Measurements from ENCODE around the gene PSMF1.

Gene PSMF1

GRCh38 chr20:1197801-1198200, 79.4 kb downstream of the PSMF1 start:
- Mint-ChIP-seq H3K4me3 (no peak overlapping the region), H3K9me3 (no peaks in the 10 kb centered on the region), H3K27me3 (ENCODE audit: low read depth) (peaks cover 7% of the 10 kb centered on the region), H3K4me1 (ENCODE audit: low read depth) (peaks cover 4% of the 10 kb centered on the region), H3K36me3 (ENCODE audit: low read depth) (no peaks in the 10 kb centered on the region), H3K27ac (no peak overlapping the region)
- no peak for DNase-seq (ENCODE audit: low spot score)

GRCh38 chr20:1198751-1199150, 80.3 kb downstream of the PSMF1 start:
- Mint-ChIP-seq H3K27me3 (ENCODE audit: low read depth) (peaks cover 6% of the 10 kb centered on the region), H3K36me3 (ENCODE audit: low read depth) (no peaks in the 10 kb centered on the region), H3K4me1 (ENCODE audit: low read depth) (peaks cover 4% of the 10 kb centered on the region), H3K9me3 (no peaks in the 10 kb centered on the region), H3K4me3 (no peak overlapping the region), H3K27ac (no peak overlapping the region)
- no peak for DNase-seq (ENCODE audit: low spot score)

GRCh38 chr20:1199212-1199873, 80.9 kb downstream of the PSMF1 start:
- H3K27me3 Mint-ChIP-seq (ENCODE audit: low read depth): peaks cover 8% of the 10 kb centered on the region
- H3K9me3 Mint-ChIP-seq: no peaks in the 10 kb centered on the region
- H3K27ac Mint-ChIP-seq: no peak overlapping the region
- peaks cover 4% of the 10 kb centered on the region for H3K4me1 Mint-ChIP-seq (ENCODE audit: low read depth)
- H3K36me3 Mint-ChIP-seq (ENCODE audit: low read depth): no peaks in the 10 kb centered on the region
- no peak overlapping the region for H3K4me3 Mint-ChIP-seq
- DNase-seq (ENCODE audit: low spot score): no peak

- peaks cover 8% of the 10 kb centered on the region for H3K27me3 Mint-ChIP-seq (ENCODE audit: low read depth)
- H3K9me3 Mint-ChIP-seq: no peaks in the 10 kb centered on the region
- H3K27ac Mint-ChIP-seq: no peak overlapping the region
- DNase-seq (ENCODE audit: low spot score): no peak
- no peak overlapping the region for H3K4me3 Mint-ChIP-seq
- H3K4me1 Mint-ChIP-seq (ENCODE audit: low read depth): peaks cover 4% of the 10 kb centered on the region
- H3K36me3 Mint-ChIP-seq (ENCODE audit: low read depth): no peaks in the 10 kb centered on the region
Observed at GRCh38 chr20:1199964-1200363, 81.6 kb downstream of the PSMF1 start.

GRCh38 chr20:1202762-1203504, 84.5 kb downstream of the PSMF1 start, which contains the start of gene C20orf202:
Gene C20orf202 (plus strand): TSS chr20:1203454. CDS start chr20:1203586, 132 bp downstream.
- peaks cover 10% of the 10 kb centered on the region for H3K27me3 Mint-ChIP-seq (ENCODE audit: low read depth)
- H3K4me3 Mint-ChIP-seq: no peak within 1 kb of the TSS
- H3K9me3 Mint-ChIP-seq: no peaks in the 10 kb centered on the region
- no peaks in the 10 kb centered on the region for H3K36me3 Mint-ChIP-seq (ENCODE audit: low read depth)
- peaks cover 4% of the 10 kb centered on the region for H3K4me1 Mint-ChIP-seq (ENCODE audit: low read depth)
- no peak for DNase-seq (ENCODE audit: low spot score)
- no peak within 1 kb of the TSS for H3K27ac Mint-ChIP-seq

- Mint-ChIP-seq H3K4me3 (no peak overlapping the region), H3K4me1 (ENCODE audit: low read depth) (peaks cover 4% of the 10 kb centered on the region), H3K27me3 (ENCODE audit: low read depth) (peaks cover 16% of the 10 kb centered on the region), H3K9me3 (no peaks in the 10 kb centered on the region), H3K27ac (no peak overlapping the region), H3K36me3 (ENCODE audit: low read depth) (no peaks in the 10 kb centered on the region)
- no peak for DNase-seq (ENCODE audit: low spot score)
Observed at GRCh38 chr20:1203630-1204029, 85.2 kb downstream of the PSMF1 start.

- H3K27ac Mint-ChIP-seq: no peak overlapping the region
- peaks cover 19% of the 10 kb centered on the region for H3K27me3 Mint-ChIP-seq (ENCODE audit: low read depth)
- H3K9me3 Mint-ChIP-seq: no peaks in the 10 kb centered on the region
- H3K4me1 Mint-ChIP-seq (ENCODE audit: low read depth): peaks cover 4% of the 10 kb centered on the region
- H3K36me3 Mint-ChIP-seq (ENCODE audit: low read depth): no peaks in the 10 kb centered on the region
- DNase-seq (ENCODE audit: low spot score): no peak
- H3K4me3 Mint-ChIP-seq: no peak overlapping the region
Observed at GRCh38 chr20:1204113-1204512, 85.7 kb downstream of the PSMF1 start.

GRCh38 chr20:1204576-1204975, 86.2 kb downstream of the PSMF1 start:
- no peak overlapping the region for H3K27ac Mint-ChIP-seq
- no peak overlapping the region for H3K4me3 Mint-ChIP-seq
- DNase-seq (ENCODE audit: low spot score): no peak
- no peaks in the 10 kb centered on the region for H3K9me3 Mint-ChIP-seq
- H3K4me1 Mint-ChIP-seq (ENCODE audit: low read depth): peaks cover 4% of the 10 kb centered on the region
- H3K27me3 Mint-ChIP-seq (ENCODE audit: low read depth): peaks cover 21% of the 10 kb centered on the region
- no peaks in the 10 kb centered on the region for H3K36me3 Mint-ChIP-seq (ENCODE audit: low read depth)

- Mint-ChIP-seq H3K27me3 (ENCODE audit: low read depth) (peaks cover 25% of the 10 kb centered on the region), H3K9me3 (no peaks in the 10 kb centered on the region), H3K36me3 (ENCODE audit: low read depth) (no peaks in the 10 kb centered on the region), H3K4me1 (ENCODE audit: low read depth) (no peaks in the 10 kb centered on the region), H3K4me3 (no peak overlapping the region), H3K27ac (no peak overlapping the region)
- DNase-seq (ENCODE audit: low spot score): no peak
Observed at GRCh38 chr20:1205802-1206201, 87.4 kb downstream of the PSMF1 start.

GRCh38 chr20:1206366-1207148, 88.2 kb downstream of the PSMF1 start:
- Mint-ChIP-seq H3K4me3 (no peak overlapping the region), H3K36me3 (ENCODE audit: low read depth) (no peaks in the 10 kb centered on the region), H3K27ac (no peak overlapping the region), H3K4me1 (ENCODE audit: low read depth) (no peaks in the 10 kb centered on the region), H3K9me3 (no peaks in the 10 kb centered on the region), H3K27me3 (ENCODE audit: low read depth) (peaks cover 25% of the 10 kb centered on the region)
- no peak for DNase-seq (ENCODE audit: low spot score)

- Mint-ChIP-seq H3K4me1 (ENCODE audit: low read depth) (no peaks in the 10 kb centered on the region), H3K9me3 (no peaks in the 10 kb centered on the region), H3K27me3 (ENCODE audit: low read depth) (peaks cover 25% of the 10 kb centered on the region), H3K4me3 (no peak overlapping the region), H3K36me3 (ENCODE audit: low read depth) (no peaks in the 10 kb centered on the region), H3K27ac (no peak overlapping the region)
- no peak for DNase-seq (ENCODE audit: low spot score)
Observed at GRCh38 chr20:1207293-1207878, 89.0 kb downstream of the PSMF1 start.

GRCh38 chr20:1209447-1210387, 91.3 kb downstream of the PSMF1 start:
- Mint-ChIP-seq H3K9me3 (no peaks in the 10 kb centered on the region), H3K36me3 (ENCODE audit: low read depth) (no peaks in the 10 kb centered on the region), H3K4me1 (ENCODE audit: low read depth) (peaks cover 10% of the 10 kb centered on the region), H3K27ac (no peak overlapping the region), H3K4me3 (no peak overlapping the region), H3K27me3 (ENCODE audit: low read depth) (peaks cover 20% of the 10 kb centered on the region)
- DNase-seq (ENCODE audit: low spot score): no peak

- H3K27ac Mint-ChIP-seq: no peak overlapping the region
- H3K4me3 Mint-ChIP-seq: no peak overlapping the region
- no peaks in the 10 kb centered on the region for H3K36me3 Mint-ChIP-seq (ENCODE audit: low read depth)
- H3K27me3 Mint-ChIP-seq (ENCODE audit: low read depth): peaks cover 20% of the 10 kb centered on the region
- DNase-seq (ENCODE audit: low spot score): no peak
- H3K9me3 Mint-ChIP-seq: no peaks in the 10 kb centered on the region
- H3K4me1 Mint-ChIP-seq (ENCODE audit: low read depth): peaks cover 18% of the 10 kb centered on the region
Observed at GRCh38 chr20:1210501-1210900, 92.1 kb downstream of the PSMF1 start.

All from T-helper 2 cell treated with Interferon-gamma antibody and Interleukin-4, amounts not matched to agents 5 μg/mL and 100 μg/mL, for 36 hours (primary cell).